Measurements from ENCODE around the gene ARL16.

Gene ARL16

DNA sequence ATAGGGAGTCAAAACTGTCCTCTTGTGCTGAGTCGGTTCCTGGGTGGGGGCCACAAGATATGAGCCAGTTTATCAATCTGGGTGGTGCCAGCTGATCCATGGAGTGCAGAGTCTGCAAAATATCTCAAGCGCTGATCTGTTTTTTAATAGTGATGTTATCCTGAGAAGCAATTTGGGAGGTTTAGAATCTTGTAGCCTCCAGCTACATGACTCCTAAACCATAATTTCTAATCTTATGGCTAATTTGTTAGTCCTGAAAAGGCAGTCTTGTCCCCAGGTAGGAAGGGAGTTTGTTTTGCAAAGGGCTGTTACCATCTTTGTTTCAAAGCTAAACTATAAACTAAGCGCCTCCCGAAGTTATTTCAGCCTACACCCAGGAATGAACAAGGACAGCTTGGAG lies 44.9 kb downstream of the ARL16 start:
- DNase-seq = no peak

DNA sequence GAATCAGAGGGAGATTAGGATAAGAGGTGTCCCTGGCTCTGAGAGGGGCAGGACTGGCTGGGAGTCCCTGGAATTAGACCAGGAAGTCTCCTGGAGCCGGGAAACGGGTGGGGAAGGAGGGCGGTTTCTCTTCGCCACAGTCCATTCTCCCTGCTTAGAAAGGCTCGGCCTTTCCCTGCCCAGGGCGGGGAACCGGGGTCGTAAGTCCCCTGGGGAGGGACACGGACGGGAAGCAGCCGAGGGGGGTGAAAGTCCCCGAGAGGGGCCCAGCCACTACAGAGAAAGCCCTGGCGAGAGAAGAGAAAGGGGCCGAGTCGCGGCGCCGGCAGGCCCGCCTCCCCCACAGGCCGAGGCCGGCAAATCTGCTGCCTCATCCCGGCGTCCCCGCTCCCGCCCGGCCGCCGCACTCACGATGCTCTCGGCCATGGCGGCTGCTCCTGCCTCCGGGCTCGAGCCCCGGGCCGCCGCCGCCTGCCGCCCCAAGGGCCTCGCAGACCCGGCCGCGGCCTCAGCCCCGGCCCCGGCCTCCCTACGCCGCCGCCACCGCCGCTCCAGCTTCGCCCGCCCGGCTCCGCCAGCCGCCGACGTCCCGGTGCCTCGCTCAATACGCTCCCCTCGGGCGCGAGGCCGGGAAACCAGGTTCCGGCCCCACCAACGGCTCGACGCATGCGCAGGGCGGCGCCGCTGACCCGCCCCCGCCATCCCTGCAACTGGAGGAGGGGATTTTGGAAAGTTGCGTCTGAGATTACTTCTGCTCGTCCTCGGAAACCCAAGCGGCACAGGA lies 46.9 kb downstream of the ARL16 start, which contains the start of the genes NPLOC4 and TSPAN10:
NPLOC4 (minus strand) TSS at position 608 of the 784 bp plus-strand sequence; CDS start at position 426, 182 bp downstream.
TSPAN10 (plus strand) TSS at position 692 of the 784 bp plus-strand sequence. CDS start 5,217 bp downstream, outside the sequence.
- peak; percentile 70 to 79 for DNase-seq

GRCh38 chr17:81635973-81636504 lies 47.6 kb downstream of the ARL16 start:
- no peak for DNase-seq

GRCh38 chr17:81635431-81635830 lies 48.2 kb downstream of the ARL16 start:
- no peak for DNase-seq

DNA sequence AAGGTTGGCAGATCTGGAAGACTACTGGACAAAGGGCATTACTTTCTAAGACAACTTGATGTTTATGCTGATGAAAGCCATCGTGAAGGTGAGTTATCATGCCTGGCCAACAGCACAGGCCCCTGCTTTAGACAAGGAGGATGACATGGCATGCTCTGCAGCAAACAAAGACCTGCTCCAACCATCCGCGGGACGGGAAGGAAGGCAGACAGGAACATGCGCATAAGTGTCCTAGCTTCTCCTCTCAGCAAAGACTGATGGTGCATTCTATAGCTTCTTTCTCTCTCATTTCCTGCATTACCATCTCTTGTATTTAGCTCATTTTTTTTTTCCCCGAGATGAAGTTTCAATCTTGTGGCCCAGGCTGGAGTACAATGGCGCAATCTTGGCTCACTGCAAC lies 52.1 kb downstream of the ARL16 start:
- no peak for DNase-seq

All from activated CD4-positive, alpha-beta T cell treated with anti-CD3 and anti-CD28 coated beads, Interleukin-2, amount 50 U/mL, for 4 hours (primary cell).